Prostate gland (tissue), 2 donors: ENCODE measurements around the gene JPH3.

ENCODE experiments used
- CTCF ChIP-seq, 4 experiments: fragments of 200-600 bp in 2 of 4; fragments of 450-650 bp in 2 of 4; sonication (generic) in 2 of 4; IDR thresholded peaks; 1 replicate in 3 of 4; 2 replicates in 1 of 4; pipeline ENCODE4 v1.5.1; 2016 to 2019; ENCODE audit warnings: antibody characterized with exemption in 4 of 4, mild to moderate bottlenecking in 2 of 4, moderate library complexity in 2 of 4
- POLR2A ChIP-seq: fragments of 450-650 bp; IDR thresholded peaks from one replicate; pipeline ENCODE4 v1.6.1; 2016; ENCODE audit warnings: antibody characterized with exemption, mild to moderate bottlenecking
- POLR2AphosphoS5 ChIP-seq: sonication (generic); formaldehyde crosslinking; IDR thresholded peaks from one replicate; pipeline ENCODE4 v1.6.1; 2017; ENCODE audit warnings: antibody characterized with exemption

DNA sequence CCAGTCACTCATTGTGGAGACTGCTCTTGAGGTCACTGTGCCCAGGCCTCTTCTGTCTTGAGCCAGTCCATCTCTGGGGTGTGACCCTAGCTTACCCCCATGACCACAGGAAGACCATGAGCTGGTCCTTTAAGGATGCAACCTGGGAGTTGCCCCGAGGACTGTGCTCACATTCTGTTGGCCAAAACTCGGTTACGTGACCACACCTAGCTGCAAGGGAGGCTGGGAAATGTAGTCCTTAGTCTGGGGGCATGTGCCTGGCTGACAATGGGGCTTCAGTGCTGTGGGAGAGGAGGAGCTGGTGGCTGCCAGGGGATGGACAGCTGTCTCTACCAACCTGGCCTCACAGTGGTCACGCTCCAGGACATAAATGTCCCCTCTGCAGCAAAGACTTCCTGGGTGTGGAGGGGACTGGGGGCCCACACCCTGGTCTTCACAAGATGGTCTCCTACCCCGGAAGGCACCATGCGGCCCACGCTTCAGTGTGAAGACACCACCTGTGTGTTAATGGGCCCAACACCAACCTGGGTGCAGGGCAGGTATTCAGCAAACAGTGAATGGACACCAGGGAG, 55.4 kb downstream of the JPH3 start:
- TF ChIP-seq CTCF (IDR thresholded peaks at IDR 0.05) = no peak
- no peak for TF ChIP-seq POLR2A
- TF ChIP-seq POLR2AphosphoS5 = no peak
